T-cell (primary cell): ENCODE data around the gene GAPVD1. TPM values are rescaled to one million over a fixed set of nuclear protein-coding genes. Genes with fewer than 3 reads are reported as not detected.

Experiments
- ATAC-seq, 4 experiments: fragments of 200-7000 bp in 3 of 4; fragments of 150-1000 bp in 1 of 4; cut with Tn5 transposase; replicated peaks in 1 of 4; 1 replicate in 3 of 4; 2 replicates in 1 of 4; pipeline ENCODE4 v1.10.0; 2021; ENCODE audit warnings: moderate library complexity in 3 of 4, mild to moderate bottlenecking in 2 of 4, moderate number of reproducible peaks in 1 of 4
- CTCF ChIA-PET, 2 donors: fragments of 300-600 bp; sonication (Branson Sonifier 250); formaldehyde crosslinking; loops; one replicate each; lab custom pipeline; 2022; ENCODE audit warnings: antibody characterized with exemption in 2 of 2; lab: Charles Lee
- POLR2A ChIA-PET, 2 donors: fragments of 300-600 bp; sonication (Branson Sonifier 250); formaldehyde crosslinking; loops; one replicate each; lab custom pipeline; 2022; ENCODE audit warnings: antibody characterized with exemption in 2 of 2; lab: Charles Lee
- DNase-seq, 35 experiments: peaks; one replicate each; pipeline versions ENCODE4 v3.0.0 to v3.0.0-alpha.2; 2013 to 2023
- H3K27ac ChIP-seq: one replicate; pipeline ENCODE4 v1.5.1; 2013; ENCODE audit warnings: low read length
- H3K27me3 ChIP-seq, 2 experiments: replicated peaks in 1 of 2; 1 replicate in 1 of 2; 2 replicates in 1 of 2; pipeline versions ENCODE4 v1.6.1 to v1.7.0; 2013; ENCODE audit warnings: low read length in 1 of 2, mixed read lengths in 1 of 2; ENCODE audit not compliant: control insufficient read depth in 2 of 2, insufficient read depth in 2 of 2; ENCODE audit errors: extremely low read depth in 1 of 2
- H3K36me3 ChIP-seq, 2 donors: 1 replicate in 1 of 2; 2 replicates in 1 of 2; pipeline versions ENCODE4 v1.6.1 to v1.7.0; 2013; ENCODE audit warnings: low read length in 1 of 2; ENCODE audit not compliant: control insufficient read depth in 2 of 2, insufficient read depth in 1 of 2; ENCODE audit errors: extremely low read depth in 1 of 2
- H3K4me1 ChIP-seq, 2 experiments: 1 replicate in 1 of 2; 2 replicates in 1 of 2; pipeline versions ENCODE4 v1.6.1 to v1.7.0; 2013; ENCODE audit warnings: low read length in 2 of 2, mixed read lengths in 1 of 2; ENCODE audit not compliant: insufficient read depth in 2 of 2, control insufficient read depth in 1 of 2; ENCODE audit errors: extremely low read depth in 1 of 2
- H3K4me3 ChIP-seq, 2 donors: 1 replicate in 1 of 2; 2 replicates in 1 of 2; pipeline versions ENCODE4 v1.5.1 to v1.7.0; 2013; ENCODE audit warnings: mild to moderate bottlenecking in 2 of 2, low read length in 1 of 2, moderate library complexity in 1 of 2; ENCODE audit not compliant: control insufficient read depth in 1 of 2; ENCODE audit errors: extremely low read depth in 1 of 2
- H3K9me3 ChIP-seq: 2 replicates; pipeline ENCODE4 v1.7.0; 2013
- H3K27ac Mint-ChIP-seq, 2 donors: one replicate each; pipeline ENCODE4 v1.8.0; 2020 to 2021; ENCODE audit warnings: mild to moderate bottlenecking in 2 of 2, mixed read lengths in 2 of 2
- H3K27me3 Mint-ChIP-seq, 2 donors: one replicate each; pipeline ENCODE4 v1.8.0; 2021 to 2022; ENCODE audit warnings: mixed read lengths in 2 of 2
- H3K36me3 Mint-ChIP-seq: one replicate; pipeline ENCODE4 v1.8.0; 2021; ENCODE audit warnings: mixed read lengths
- H3K4me1 Mint-ChIP-seq, 3 donors: one replicate each; pipeline ENCODE4 v1.8.0; 2020 to 2022; ENCODE audit warnings: mixed read lengths in 3 of 3, mild to moderate bottlenecking in 1 of 3
- H3K4me3 Mint-ChIP-seq, 3 donors: one replicate each; pipeline ENCODE4 v1.8.0; 2020 to 2022; ENCODE audit warnings: mild to moderate bottlenecking in 3 of 3, mixed read lengths in 3 of 3, moderate library complexity in 3 of 3
- H3K9me3 Mint-ChIP-seq, 3 donors: one replicate each; pipeline ENCODE4 v1.8.0; 2020 to 2022; ENCODE audit warnings: mixed read lengths in 3 of 3
- WGBS: methylation state at CpG from one replicate; pipeline ENCODE4 v1.1.5; 2013; ENCODE audit warnings: missing lambda C conversion rate; ENCODE audit not compliant: insufficient coverage; 5-methylcytosine and 5-hydroxymethylcytosine counted together
- total RNA-seq, 35 experiments: library from RNA in 6 of 35; stranded (reverse) in 6 of 35; fragments of 120-200 nt in 1 of 35; gene quantifications; one replicate each; pipeline versions ENCODE4 v1.2.1 to v1.2.4 and lab custom pipeline; 2013 to 2026

Gene GAPVD1
- total RNA-seq, 5 donors from 2014 or later (not counting 1 experiment from before 2014, with no cell fraction given) = 54.6 to 71.2 (median 57.4) TPM

DNA sequence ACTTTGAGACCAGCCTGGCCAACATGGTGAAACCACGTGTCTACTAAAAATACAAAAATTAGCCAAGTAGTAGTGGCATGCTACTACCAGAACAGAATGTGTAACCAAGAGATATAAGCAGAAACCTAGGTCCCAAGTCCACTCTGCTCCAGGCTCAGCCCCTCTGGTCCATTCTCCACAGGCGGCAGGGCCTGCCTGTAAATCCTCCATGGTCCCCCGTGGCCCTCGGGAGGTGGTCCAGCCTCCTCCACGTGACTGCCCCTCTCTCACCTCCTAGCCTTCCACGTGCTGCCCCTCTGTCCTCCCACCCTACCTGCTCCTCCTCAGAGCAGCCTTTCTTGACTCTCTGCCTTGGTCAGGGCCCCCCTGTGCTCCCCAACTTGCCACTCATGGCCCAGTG is 127.4 kb downstream of the GAPVD1 start:
- peaks cover 0 to 8% of the 10 kb centered on the region in 2 experiments for H3K27me3 ChIP-seq
- ATAC-seq (no peak), DNase-seq (no peak)
- H3K27ac ChIP-seq = no peak overlapping the region
- H3K36me3 ChIP-seq = no peaks in the 10 kb centered on the region
- ChIA-PET POLR2A (no interaction called here), CTCF (no interaction called here)
- H3K9me3 ChIP-seq = no peaks in the 10 kb centered on the region
- 89% methylated on average over 6 of the region's 6 CpGs for WGBS
- H3K9me3 Mint-ChIP-seq = no peaks in the 10 kb centered on the region
- H3K36me3 Mint-ChIP-seq = no peaks in the 10 kb centered on the region
- H3K4me3 ChIP-seq = no peak overlapping the region
- H3K4me1 Mint-ChIP-seq = no peaks in the 10 kb centered on the region
- H3K4me1 ChIP-seq = no peaks in the 10 kb centered on the region
- H3K4me3 Mint-ChIP-seq = no peak overlapping the region
- H3K27ac Mint-ChIP-seq = no peak overlapping the region
- no peaks in the 10 kb centered on the region for H3K27me3 Mint-ChIP-seq

GRCh38 chr9:125391704-125392103 is 130.1 kb downstream of the GAPVD1 start:
- ATAC-seq = no peak
- Histone ChIP-seq H3K9me3 (no peaks in the 10 kb centered on the region), H3K4me3 (no peak overlapping the region), H3K27ac (no peak overlapping the region), H3K36me3 (no peaks in the 10 kb centered on the region), H3K4me1 (no peaks in the 10 kb centered on the region), H3K27me3 (peaks cover 0 to 8% of the 10 kb centered on the region in 2 experiments)
- CTCF ChIA-PET = no interaction called here
- no peak for DNase-seq
- Mint-ChIP-seq H3K4me3 (no peak overlapping the region), H3K27me3 (no peaks in the 10 kb centered on the region), H3K9me3 (no peaks in the 10 kb centered on the region), H3K36me3 (no peaks in the 10 kb centered on the region), H3K4me1 (no peaks in the 10 kb centered on the region), H3K27ac (no peak overlapping the region)
- 92% methylated on average over 2 of the region's 6 CpGs for WGBS
- POLR2A ChIA-PET = no interaction called here

- Histone ChIP-seq H3K4me3 (no peak overlapping the region), H3K27ac (no peak overlapping the region), H3K36me3 (no peaks in the 10 kb centered on the region), H3K9me3 (no peaks in the 10 kb centered on the region), H3K27me3 (peaks cover 0 to 5% of the 10 kb centered on the region in 2 experiments), H3K4me1 (no peaks in the 10 kb centered on the region)
- Mint-ChIP-seq H3K9me3 (no peaks in the 10 kb centered on the region), H3K4me1 (no peaks in the 10 kb centered on the region), H3K36me3 (no peaks in the 10 kb centered on the region), H3K27me3 (no peaks in the 10 kb centered on the region), H3K27ac (no peak overlapping the region), H3K4me3 (no peak overlapping the region)
- no peak for DNase-seq
- POLR2A ChIA-PET = no interaction called here
- no peak for ATAC-seq
- CTCF ChIA-PET = no interaction called here
- WGBS = 50% methylated on average over 1 of the region's 3 CpGs
Measured at GRCh38 chr9:125393426-125393825, 131.8 kb downstream of the GAPVD1 start.

GRCh38 chr9:125396799-125397198 is 135.2 kb downstream of the GAPVD1 start:
- Mint-ChIP-seq H3K9me3 (no peaks in the 10 kb centered on the region), H3K27me3 (no peaks in the 10 kb centered on the region), H3K27ac (no peak overlapping the region), H3K4me1 (no peaks in the 10 kb centered on the region), H3K36me3 (no peaks in the 10 kb centered on the region), H3K4me3 (no peak overlapping the region)
- H3K4me3 ChIP-seq = no peak overlapping the region
- ChIA-PET CTCF (no interaction called here), POLR2A (no interaction called here)
- peaks cover 0 to 3% of the 10 kb centered on the region in 2 experiments for H3K27me3 ChIP-seq
- H3K4me1 ChIP-seq = no peaks in the 10 kb centered on the region
- H3K9me3 ChIP-seq = no peaks in the 10 kb centered on the region
- H3K27ac ChIP-seq = no peak overlapping the region
- 86% methylated on average over 1 of the region's 6 CpGs for WGBS
- no peak for ATAC-seq
- H3K36me3 ChIP-seq = no peaks in the 10 kb centered on the region
- no peak for DNase-seq

DNA sequence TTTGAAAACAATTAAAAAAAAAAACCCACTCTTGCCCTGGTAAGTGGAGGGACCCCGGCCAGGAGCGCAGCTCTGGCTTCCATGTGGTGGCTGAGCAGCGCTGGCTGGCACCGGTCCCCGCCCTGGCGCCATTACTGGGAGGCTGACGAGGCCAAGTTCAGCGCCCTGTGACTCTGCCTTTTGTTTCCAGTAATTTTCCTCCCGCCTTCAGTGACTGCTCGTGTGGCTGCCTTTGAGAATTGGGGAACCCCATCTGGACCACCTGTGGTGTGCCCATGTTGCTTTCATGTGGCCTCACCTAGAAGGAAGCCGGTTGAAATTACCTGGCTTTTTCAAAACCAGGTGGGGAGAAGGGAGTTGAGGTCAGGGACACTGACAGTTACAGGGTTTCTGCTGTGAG is 136.1 kb downstream of the GAPVD1 start:
- no peaks in the 10 kb centered on the region for H3K4me1 ChIP-seq
- H3K27me3 ChIP-seq = peaks cover 0 to 3% of the 10 kb centered on the region in 2 experiments
- Mint-ChIP-seq H3K36me3 (no peaks in the 10 kb centered on the region), H3K4me1 (no peaks in the 10 kb centered on the region), H3K9me3 (no peaks in the 10 kb centered on the region), H3K27me3 (no peaks in the 10 kb centered on the region), H3K27ac (no peak overlapping the region), H3K4me3 (no peak overlapping the region)
- DNase-seq (no peak), ATAC-seq (no peak)
- POLR2A ChIA-PET = no interaction called here
- 72% methylated on average over 10 of the region's 11 CpGs for WGBS
- no peak overlapping the region for H3K4me3 ChIP-seq
- CTCF ChIA-PET = no interaction called here
- no peaks in the 10 kb centered on the region for H3K36me3 ChIP-seq
- no peaks in the 10 kb centered on the region for H3K9me3 ChIP-seq
- H3K27ac ChIP-seq = no peak overlapping the region

- H3K4me3 ChIP-seq = no peak overlapping the region
- ChIA-PET POLR2A (no interaction called here), CTCF (no interaction called here)
- no peaks in the 10 kb centered on the region for H3K9me3 ChIP-seq
- H3K36me3 ChIP-seq = no peaks in the 10 kb centered on the region
- H3K9me3 Mint-ChIP-seq = no peaks in the 10 kb centered on the region
- H3K27ac Mint-ChIP-seq = no peak overlapping the region
- H3K27me3 Mint-ChIP-seq = no peaks in the 10 kb centered on the region
- ATAC-seq = no peak
- no peaks in the 10 kb centered on the region for H3K4me1 Mint-ChIP-seq
- DNase-seq = no peak
- H3K27me3 ChIP-seq = peaks cover 0 to 3% of the 10 kb centered on the region in 2 experiments
- H3K36me3 Mint-ChIP-seq = no peaks in the 10 kb centered on the region
- WGBS = no CpG with 5 or more reads among the region's 1 CpG
- no peak overlapping the region for H3K27ac ChIP-seq
- no peak overlapping the region for H3K4me3 Mint-ChIP-seq
- H3K4me1 ChIP-seq = no peaks in the 10 kb centered on the region
Measured at GRCh38 chr9:125398243-125398642, 136.6 kb downstream of the GAPVD1 start.

DNA sequence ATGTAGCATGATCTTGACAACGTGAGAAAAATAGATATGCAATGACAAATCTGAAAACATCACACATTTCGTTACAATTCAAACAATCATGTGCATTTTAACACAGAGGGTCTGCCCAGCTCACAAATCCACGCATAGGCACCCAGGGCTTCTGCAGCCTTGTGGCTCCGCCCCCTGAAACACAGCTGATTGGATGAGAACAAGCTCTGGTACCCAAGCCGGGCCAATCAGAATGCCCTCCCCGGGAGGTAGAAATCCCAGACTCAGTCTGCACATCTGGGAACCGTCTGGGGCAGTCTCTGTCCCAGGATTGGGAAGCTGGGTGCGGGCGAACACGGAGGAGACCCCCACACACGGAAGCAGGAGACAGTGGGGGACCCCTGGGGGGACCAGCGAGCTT is 137.5 kb downstream of the GAPVD1 start:
- no peak for ATAC-seq

More for the DNA sequence above, 137.5 kb downstream of the GAPVD1 start:
- Mint-ChIP-seq H3K36me3 (no peaks in the 10 kb centered on the region), H3K27me3 (no peaks in the 10 kb centered on the region), H3K27ac (no peak overlapping the region), H3K9me3 (no peaks in the 10 kb centered on the region), H3K4me3 (no peak overlapping the region), H3K4me1 (no peaks in the 10 kb centered on the region)
- Histone ChIP-seq H3K27me3 (peaks cover 0 to 3% of the 10 kb centered on the region in 2 experiments), H3K4me3 (no peak overlapping the region), H3K27ac (no peak overlapping the region), H3K4me1 (no peaks in the 10 kb centered on the region), H3K36me3 (no peaks in the 10 kb centered on the region), H3K9me3 (no peaks in the 10 kb centered on the region)
- CTCF ChIA-PET = no interaction called here
- WGBS = 88% methylated on average over 10 of the region's 12 CpGs
- POLR2A ChIA-PET = no interaction called here
- no peak for DNase-seq
